Measurements from ENCODE around the gene RUSC2. TPM values are rescaled to one million over a fixed set of nuclear protein-coding genes. Genes with fewer than 3 reads are reported as not detected.
"Not testable (repeated sequence)": the region's sequence is repeated elsewhere in the genome, so short reads cannot be mapped to it uniquely, and the experiment has no call there.

RUSC2 gene
- total RNA-seq, 2 experiments from 2014 or later: 3.6 to 4.0 TPM

- DNase-seq: no peak
- Mint-ChIP-seq H3K4me3 (no peak overlapping the region), H3K27me3 (no peaks in the 10 kb centered on the region), H3K4me1 (no peaks in the 10 kb centered on the region), H3K27ac (no peak overlapping the region), H3K9me3 (no peaks in the 10 kb centered on the region), H3K36me3 (ENCODE audit: low read depth) (no peaks in the 10 kb centered on the region)
- CTCF ChIA-PET: interaction anchor here (1.2 to 1.3 kb wide), 2 partner anchors 12 to 32 kb away, joined by 3 read pairs; no protein-coding TSS in a partner anchor
- POLR2A ChIA-PET: no interaction called here
These were observed 29.2 kb downstream of the RUSC2 start for GRCh38 chr9:35518981-35519679.

- H3K36me3 Mint-ChIP-seq (ENCODE audit: low read depth): no peaks in the 10 kb centered on the region
- H3K4me1 Mint-ChIP-seq: no peaks in the 10 kb centered on the region
- no peaks in the 10 kb centered on the region for H3K9me3 Mint-ChIP-seq
- DNase-seq: no peak
- no peak overlapping the region for H3K4me3 Mint-ChIP-seq
- no peaks in the 10 kb centered on the region for H3K27me3 Mint-ChIP-seq
- ChIA-PET POLR2A (no interaction called here), CTCF (interaction anchor here (0.6 to 1.2 kb wide), 2 partner anchors 13 to 1400 kb away, joined by 3 to 4 read pairs; no protein-coding TSS in a partner anchor)
- no peak overlapping the region for H3K27ac Mint-ChIP-seq
These were observed 29.9 kb downstream of the RUSC2 start for GRCh38 chr9:35519692-35520363.

GRCh38 chr9:35520364-35520710 is 30.4 kb downstream of the RUSC2 start:
- H3K27me3 Mint-ChIP-seq: no peaks in the 10 kb centered on the region
- POLR2A ChIA-PET: no interaction called here
- H3K9me3 Mint-ChIP-seq: no peaks in the 10 kb centered on the region
- H3K4me1 Mint-ChIP-seq: no peaks in the 10 kb centered on the region
- no peak for DNase-seq
- H3K4me3 Mint-ChIP-seq: no peak overlapping the region
- H3K36me3 Mint-ChIP-seq (ENCODE audit: low read depth): no peaks in the 10 kb centered on the region
- H3K27ac Mint-ChIP-seq: no peak overlapping the region
- CTCF ChIA-PET: interaction anchor here (0.6 to 1.2 kb wide), 2 partner anchors 14 to 1400 kb away, joined by 3 to 4 read pairs; no protein-coding TSS in a partner anchor

GRCh38 chr9:35521708-35522107 is 31.8 kb downstream of the RUSC2 start:
- Mint-ChIP-seq H3K27me3 (no peaks in the 10 kb centered on the region), H3K27ac (no peak overlapping the region), H3K4me1 (no peaks in the 10 kb centered on the region), H3K4me3 (no peak overlapping the region), H3K9me3 (no peaks in the 10 kb centered on the region), H3K36me3 (ENCODE audit: low read depth) (no peaks in the 10 kb centered on the region)
- POLR2A ChIA-PET: no interaction called here
- CTCF ChIA-PET: no interaction called here
- DNase-seq: no peak

- POLR2A ChIA-PET: no interaction called here
- Mint-ChIP-seq H3K27me3 (no peaks in the 10 kb centered on the region), H3K4me3 (no peak overlapping the region), H3K9me3 (no peaks in the 10 kb centered on the region), H3K4me1 (no peaks in the 10 kb centered on the region), H3K36me3 (ENCODE audit: low read depth) (no peaks in the 10 kb centered on the region), H3K27ac (no peak overlapping the region)
- CTCF ChIA-PET: no interaction called here
- DNase-seq: no peak
These were observed 32.3 kb downstream of the RUSC2 start for GRCh38 chr9:35522187-35522586.

- Mint-ChIP-seq H3K9me3 (no peaks in the 10 kb centered on the region), H3K36me3 (ENCODE audit: low read depth) (no peaks in the 10 kb centered on the region), H3K4me3 (no peak overlapping the region), H3K4me1 (no peaks in the 10 kb centered on the region), H3K27me3 (no peaks in the 10 kb centered on the region), H3K27ac (no peak overlapping the region)
- ChIA-PET POLR2A (no interaction called here), CTCF (no interaction called here)
- no peak for DNase-seq
These were observed 32.8 kb downstream of the RUSC2 start for GRCh38 chr9:35522700-35523099.

- POLR2A ChIA-PET; H3K27me3 Mint-ChIP-seq; H3K27ac Mint-ChIP-seq; H3K9me3 Mint-ChIP-seq; H3K4me3 Mint-ChIP-seq; DNase-seq; H3K4me1 Mint-ChIP-seq; H3K36me3 Mint-ChIP-seq (ENCODE audit: low read depth): not testable (repeated sequence)
- CTCF ChIA-PET: interaction anchor here (0.6 kb wide), 1 partner anchor 37 kb away, joined by 3 read pairs; no protein-coding TSS in a partner anchor
These were observed 33.6 kb downstream of the RUSC2 start for GRCh38 chr9:35523556-35523955.

- H3K27me3 Mint-ChIP-seq: no peaks in the 10 kb centered on the region
- peaks cover 1% of the 10 kb centered on the region for H3K4me1 Mint-ChIP-seq
- no peak for DNase-seq
- ChIA-PET CTCF (interaction anchor here (1.5 kb wide), 1 partner anchor 22 kb away, joined by 3 read pairs; no protein-coding TSS in a partner anchor), POLR2A (no interaction called here)
- no peaks in the 10 kb centered on the region for H3K9me3 Mint-ChIP-seq
- no peak overlapping the region for H3K27ac Mint-ChIP-seq
- no peaks in the 10 kb centered on the region for H3K36me3 Mint-ChIP-seq (ENCODE audit: low read depth)
- H3K4me3 Mint-ChIP-seq: no peak overlapping the region
These were observed 36.3 kb downstream of the RUSC2 start for GRCh38 chr9:35526087-35526801.

- CTCF ChIA-PET: interaction anchor here (1.5 kb wide), 1 partner anchor 9 kb away, joined by 5 read pairs; no protein-coding TSS in a partner anchor
- H3K27me3 Mint-ChIP-seq: no peaks in the 10 kb centered on the region
These were observed 39.4 kb downstream of the RUSC2 start for GRCh38 chr9:35529161-35529823.

GRCh38 chr9:35533398-35533797 is 43.5 kb downstream of the RUSC2 start:
- no peak overlapping the region for H3K4me3 Mint-ChIP-seq
- H3K27ac Mint-ChIP-seq: no peak overlapping the region
- no peaks in the 10 kb centered on the region for H3K9me3 Mint-ChIP-seq
- ChIA-PET POLR2A (no interaction called here), CTCF (interaction anchor here (0.6 kb wide), 1 partner anchor 1789 kb away, joined by 4 read pairs; no protein-coding TSS in a partner anchor)
- peaks cover 2% of the 10 kb centered on the region for H3K4me1 Mint-ChIP-seq
- H3K27me3 Mint-ChIP-seq: no peaks in the 10 kb centered on the region
- H3K36me3 Mint-ChIP-seq (ENCODE audit: low read depth): no peaks in the 10 kb centered on the region
- DNase-seq: no peak

More at GRCh38 chr9:35529161-35529823, 39.4 kb downstream of the RUSC2 start:
- H3K27ac Mint-ChIP-seq: no peak overlapping the region
- H3K36me3 Mint-ChIP-seq (ENCODE audit: low read depth): no peaks in the 10 kb centered on the region
- DNase-seq: no peak
- H3K4me3 Mint-ChIP-seq: no peak overlapping the region
- H3K9me3 Mint-ChIP-seq: no peaks in the 10 kb centered on the region
- peaks cover 2% of the 10 kb centered on the region for H3K4me1 Mint-ChIP-seq
- POLR2A ChIA-PET: no interaction called here

GRCh38 chr9:35534921-35535320 is 45.0 kb downstream of the RUSC2 start:
- H3K9me3 Mint-ChIP-seq; DNase-seq; H3K4me1 Mint-ChIP-seq; H3K4me3 Mint-ChIP-seq; H3K27me3 Mint-ChIP-seq; H3K27ac Mint-ChIP-seq; POLR2A ChIA-PET; H3K36me3 Mint-ChIP-seq (ENCODE audit: low read depth): not testable (repeated sequence)
- CTCF ChIA-PET: interaction anchor here (0.7 to 1.1 kb wide), 2 partner anchors 28 to 745 kb away, joined by 3 read pairs; no protein-coding TSS in a partner anchor

GRCh38 chr9:35537913-35538312 is 48.0 kb downstream of the RUSC2 start:
- no peak overlapping the region for H3K27ac Mint-ChIP-seq
- CTCF ChIA-PET: interaction anchor here (1.5 kb wide), 1 partner anchor 8 kb away, joined by 5 read pairs; no protein-coding TSS in a partner anchor
- POLR2A ChIA-PET: no interaction called here
- no peaks in the 10 kb centered on the region for H3K9me3 Mint-ChIP-seq
- H3K4me1 Mint-ChIP-seq: no peaks in the 10 kb centered on the region
- H3K4me3 Mint-ChIP-seq: no peak overlapping the region
- no peak for DNase-seq
- H3K36me3 Mint-ChIP-seq (ENCODE audit: low read depth): no peaks in the 10 kb centered on the region
- peaks cover 2% of the 10 kb centered on the region for H3K27me3 Mint-ChIP-seq

Data from activated CD4-positive, alpha-beta T cell treated with anti-CD3 and anti-CD28 coated beads, Interleukin-2, amount 10 ng/mL, durations not matched to agents 7 days and 5 days (primary cell).